ENCODE measurements around the gene MCF2L. TPM values are rescaled to one million over a fixed set of nuclear protein-coding genes. Genes with fewer than 3 reads are reported as not detected.

The MCF2L gene
- polyA plus RNA-seq, 3 donors, result 18.0 to 77.6 (median 53.4) TPM

GRCh38 chr13:113002206-113002912 lies 33.3 kb downstream of the MCF2L start:
- no peak overlapping the region for H3K27ac ChIP-seq (ENCODE audit: low read depth, low read length)
- 50 to 68% (median 56%) methylated on average over 15 to 16 of the region's 16 CpGs for WGBS, 3 donors

GRCh38 chr13:113002913-113003290 lies 33.9 kb downstream of the MCF2L start:
- 82 to 87% (median 85%) methylated on average over 4 of the region's 4 CpGs for WGBS, 3 donors
- no peak overlapping the region for H3K27ac ChIP-seq (ENCODE audit: low read depth, low read length)

GRCh38 chr13:113004126-113004525 lies 35.1 kb downstream of the MCF2L start:
- no peak overlapping the region for H3K27ac ChIP-seq (ENCODE audit: low read depth, low read length)
- WGBS, 3 donors, result 89 to 91% (median 89%) methylated on average over 14 of the region's 14 CpGs

GRCh38 chr13:113005076-113005865 lies 36.3 kb downstream of the MCF2L start:
- no peak overlapping the region for H3K27ac ChIP-seq (ENCODE audit: low read depth, low read length)
- WGBS, 3 donors, result 78 to 85% (median 78%) methylated on average over 26 of the region's 26 CpGs

GRCh38 chr13:113005997-113006396 lies 37.0 kb downstream of the MCF2L start:
- H3K27ac ChIP-seq (ENCODE audit: low read depth, low read length), result no peak overlapping the region
- 90 to 91% (median 91%) methylated on average over 15 of the region's 15 CpGs for WGBS, 3 donors

- H3K27ac ChIP-seq (ENCODE audit: low read depth, low read length), result no peak overlapping the region
- WGBS, 3 donors, result 90 to 91% (median 91%) methylated on average over 16 of the region's 16 CpGs
These were observed 37.6 kb downstream of the MCF2L start for GRCh38 chr13:113006660-113007059.

- WGBS, 3 donors, result 88 to 92% (median 90%) methylated on average over 32 to 33 of the region's 33 CpGs
- H3K27ac ChIP-seq (ENCODE audit: low read depth, low read length), result no peak overlapping the region
These were observed 39.8 kb downstream of the MCF2L start for GRCh38 chr13:113008851-113009250.

GRCh38 chr13:113009743-113010509 lies 40.9 kb downstream of the MCF2L start:
- 37 to 68% (median 39%) methylated on average over 17 of the region's 17 CpGs for WGBS, 3 donors
- no peak overlapping the region for H3K27ac ChIP-seq (ENCODE audit: low read depth, low read length)

GRCh38 chr13:113010510-113010865 lies 41.5 kb downstream of the MCF2L start:
- H3K27ac ChIP-seq (ENCODE audit: low read depth, low read length), result no peak overlapping the region
- WGBS, 3 donors, result 44 to 75% (median 58%) methylated on average over 9 to 12 of the region's 12 CpGs

GRCh38 chr13:113013303-113013702 lies 44.3 kb downstream of the MCF2L start:
- no peak overlapping the region for H3K27ac ChIP-seq (ENCODE audit: low read depth, low read length)
- 39 to 85% (median 74%) methylated on average over 9 of the region's 9 CpGs for WGBS, 3 donors

- WGBS, 3 donors, result 82 to 87% (median 84%) methylated on average over 25 of the region's 25 CpGs
- H3K27ac ChIP-seq (ENCODE audit: low read depth, low read length), result no peak overlapping the region
These were observed 45.1 kb downstream of the MCF2L start for GRCh38 chr13:113013878-113014751.

GRCh38 chr13:113014752-113015745 lies 46.0 kb downstream of the MCF2L start:
- H3K27ac ChIP-seq (ENCODE audit: low read depth, low read length), result no peak overlapping the region
- WGBS, 3 donors, result 87 to 92% (median 88%) methylated on average over 29 to 31 of the region's 31 CpGs

- H3K27ac ChIP-seq (ENCODE audit: low read depth, low read length), result no peak overlapping the region
- 76 to 92% (median 80%) methylated on average over 19 to 22 of the region's 22 CpGs for WGBS, 3 donors
These were observed 47.0 kb downstream of the MCF2L start for GRCh38 chr13:113015826-113016525.

GRCh38 chr13:113016526-113017295 lies 47.7 kb downstream of the MCF2L start:
- 91 to 93% (median 92%) methylated on average over 40 to 41 of the region's 41 CpGs for WGBS, 3 donors

GRCh38 chr13:113017506-113018215 lies 48.6 kb downstream of the MCF2L start:
- no peak overlapping the region for H3K27ac ChIP-seq (ENCODE audit: low read depth, low read length)
- WGBS, 3 donors, result 79 to 92% (median 84%) methylated on average over 29 of the region's 29 CpGs

More at GRCh38 chr13:113016526-113017295, 47.7 kb downstream of the MCF2L start:
- H3K27ac ChIP-seq (ENCODE audit: low read depth, low read length), result no peak overlapping the region
